Measurements from ENCODE around the gene P3H3. TPM values are rescaled to one million over a fixed set of nuclear protein-coding genes. Genes with fewer than 3 reads are reported as not detected.

P3H3 gene
- total RNA-seq, 4 donors from 2014 or later: 5.0 to 30.5 (median 14.3) TPM

DNA sequence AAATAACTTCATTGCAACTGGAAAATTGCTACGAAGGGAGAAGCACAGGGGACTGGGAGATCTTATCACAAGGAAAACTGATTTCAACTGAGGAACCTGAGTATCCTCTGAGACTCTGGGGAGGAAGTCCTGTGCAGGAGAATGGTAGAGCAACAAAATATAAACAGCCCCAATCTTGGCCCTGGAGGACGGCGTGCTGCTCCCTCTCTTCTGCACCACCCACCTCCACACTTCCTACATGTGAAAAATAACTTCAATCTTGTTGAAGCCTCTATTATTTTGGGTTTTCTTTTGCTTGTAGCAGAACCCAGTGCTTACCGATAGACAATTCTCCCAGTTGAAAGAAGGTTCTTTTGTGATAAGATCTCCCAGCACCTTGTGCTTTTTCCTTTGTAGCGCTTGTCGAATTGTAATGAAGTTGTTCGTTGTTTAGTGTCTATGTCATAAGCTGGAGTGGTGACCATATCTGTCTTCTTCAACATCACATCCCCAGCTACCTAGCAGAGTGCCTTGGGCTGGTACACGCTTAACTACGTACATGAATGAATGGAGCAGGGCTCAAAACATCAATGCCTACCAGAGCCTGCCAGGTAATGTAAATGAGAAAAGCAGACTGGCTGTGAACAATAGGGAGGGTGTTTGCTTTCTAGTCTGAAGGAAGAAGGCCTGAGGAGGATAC is 41.7 kb upstream of the P3H3 start:
- Histone ChIP-seq H3K27ac (no peak overlapping the region), H3K4me3 (no peak overlapping the region), H3K27me3 (no peaks in the 10 kb centered on the region), H3K36me3 (no peaks in the 10 kb centered on the region), H3K4me1 (no peaks in the 10 kb centered on the region), H3K9me3 (no peaks in the 10 kb centered on the region)
- DNase-seq (ENCODE audit: low spot score in 2 of 2): no peak
- WGBS: 76% methylated on average over 9 of the region's 9 CpGs
- no peak for TF ChIP-seq POLR2A (IDR thresholded peaks at IDR 0.05)
- no peak for TF ChIP-seq POLR2AphosphoS5 (IDR thresholded peaks at IDR 0.05)
- TF ChIP-seq, protein P1, sequence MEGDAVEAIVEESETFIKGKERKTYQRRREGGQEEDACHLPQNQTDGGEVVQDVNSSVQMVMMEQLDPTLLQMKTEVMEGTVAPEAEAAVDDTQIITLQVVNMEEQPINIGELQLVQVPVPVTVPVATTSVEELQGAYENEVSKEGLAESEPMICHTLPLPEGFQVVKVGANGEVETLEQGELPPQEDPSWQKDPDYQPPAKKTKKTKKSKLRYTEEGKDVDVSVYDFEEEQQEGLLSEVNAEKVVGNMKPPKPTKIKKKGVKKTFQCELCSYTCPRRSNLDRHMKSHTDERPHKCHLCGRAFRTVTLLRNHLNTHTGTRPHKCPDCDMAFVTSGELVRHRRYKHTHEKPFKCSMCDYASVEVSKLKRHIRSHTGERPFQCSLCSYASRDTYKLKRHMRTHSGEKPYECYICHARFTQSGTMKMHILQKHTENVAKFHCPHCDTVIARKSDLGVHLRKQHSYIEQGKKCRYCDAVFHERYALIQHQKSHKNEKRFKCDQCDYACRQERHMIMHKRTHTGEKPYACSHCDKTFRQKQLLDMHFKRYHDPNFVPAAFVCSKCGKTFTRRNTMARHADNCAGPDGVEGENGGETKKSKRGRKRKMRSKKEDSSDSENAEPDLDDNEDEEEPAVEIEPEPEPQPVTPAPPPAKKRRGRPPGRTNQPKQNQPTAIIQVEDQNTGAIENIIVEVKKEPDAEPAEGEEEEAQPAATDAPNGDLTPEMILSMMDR (IDR thresholded peaks at IDR 0.05): no peak
- no peak for TF ChIP-seq EP300 (IDR thresholded peaks at IDR 0.05)

DNA sequence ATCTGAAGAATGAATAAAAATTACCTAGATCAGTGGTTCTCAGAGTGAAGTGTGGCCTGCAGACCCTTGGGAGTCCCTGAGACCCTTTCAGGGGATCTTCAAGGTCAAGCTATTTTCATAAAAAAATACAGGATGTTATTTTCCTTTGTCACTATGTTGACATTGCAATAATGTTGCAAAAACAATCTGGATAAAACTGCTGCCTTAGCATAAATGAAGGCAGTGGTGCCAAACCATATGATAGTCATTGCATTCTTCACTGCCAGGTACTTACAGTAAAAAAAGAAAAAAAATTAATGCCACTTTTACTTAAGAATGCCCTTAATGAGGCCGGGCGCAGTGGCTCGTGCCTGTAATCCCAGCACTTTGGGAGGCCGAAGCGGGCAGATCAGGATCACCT is 40.9 kb upstream of the P3H3 start:
- TF ChIP-seq POLR2AphosphoS5 (IDR thresholded peaks at IDR 0.05) (no peak), EP300 (IDR thresholded peaks at IDR 0.05) (no peak), POLR2A (IDR thresholded peaks at IDR 0.05) (no peak)
- TF ChIP-seq, protein P1 (IDR thresholded peaks at IDR 0.05): no peak
- H3K27me3 ChIP-seq: no peaks in the 10 kb centered on the region
- H3K27ac ChIP-seq: no peak overlapping the region
- H3K36me3 ChIP-seq: no peaks in the 10 kb centered on the region
- no peaks in the 10 kb centered on the region for H3K4me1 ChIP-seq
- no peak overlapping the region for H3K4me3 ChIP-seq
- 92% methylated on average over 5 of the region's 5 CpGs for WGBS
- no peaks in the 10 kb centered on the region for H3K9me3 ChIP-seq
- no peak for DNase-seq (ENCODE audit: low spot score in 2 of 2)

DNA sequence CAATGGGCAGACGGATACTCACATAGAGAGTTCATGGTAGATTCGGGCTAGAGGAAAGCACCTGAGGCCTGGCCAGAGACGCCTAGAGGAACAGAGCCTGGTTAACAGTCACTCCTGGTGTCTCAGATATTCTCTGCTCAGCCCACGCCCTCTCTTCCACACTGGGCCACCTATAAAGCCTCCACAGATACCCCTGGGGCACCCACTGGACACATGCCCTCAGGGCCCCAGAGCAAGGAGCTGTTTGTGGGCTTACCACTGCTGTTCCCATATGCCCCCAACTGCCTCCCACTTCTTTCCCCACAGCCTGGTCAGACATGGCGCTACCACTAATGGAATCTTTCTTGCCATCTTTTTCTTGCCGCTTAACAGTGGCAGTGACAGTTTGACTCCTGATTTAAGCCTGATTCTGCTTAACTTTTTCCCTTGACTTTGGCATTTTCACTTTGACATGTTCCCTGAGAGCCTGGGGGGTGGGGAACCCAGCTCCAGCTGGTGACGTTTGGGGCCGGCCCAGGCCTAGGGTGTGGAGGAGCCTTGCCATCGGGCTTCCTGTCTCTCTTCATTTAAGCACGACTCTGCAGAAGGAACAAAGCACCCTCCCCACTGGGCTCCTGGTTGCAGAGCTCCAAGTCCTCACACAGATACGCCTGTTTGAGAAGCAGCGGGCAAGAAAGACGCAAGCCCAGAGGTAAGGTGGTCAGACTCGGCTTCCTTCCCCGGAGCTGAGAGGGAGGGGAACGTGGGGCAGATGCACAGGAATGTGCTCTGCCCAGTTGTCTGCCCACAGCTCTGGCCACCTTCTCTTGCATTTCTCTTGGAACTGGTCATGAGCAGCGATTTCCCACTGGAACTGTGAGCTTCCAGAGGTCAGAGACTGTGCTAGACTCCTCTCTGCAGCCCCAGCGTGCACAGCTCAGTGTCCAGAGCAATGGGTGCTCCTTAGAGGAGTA is 39.0 kb upstream of the P3H3 start, which contains the start of gene CD4:
Gene CD4 (plus strand): TSS at position 557 of the 953 bp plus-strand sequence. CDS start 10,611 bp downstream, outside the sequence.
- Histone ChIP-seq H3K27me3 (no peaks in the 10 kb centered on the region), H3K4me3 (peak within 1 kb of the TSS; percentile 34), H3K27ac (peak within 1 kb of the TSS; percentile 56), H3K36me3 (no peaks in the 10 kb centered on the region), H3K4me1 (no peaks in the 10 kb centered on the region), H3K9me3 (no peaks in the 10 kb centered on the region)
- no peak for DNase-seq (ENCODE audit: low spot score in 2 of 2)
- TF ChIP-seq EP300 (IDR thresholded peaks at IDR 0.05) (no peak), POLR2A (IDR thresholded peaks at IDR 0.05) (peak in 1 of 2 donors; percentile 33)
- 63% methylated on average over 18 of the region's 18 CpGs for WGBS

DNA sequence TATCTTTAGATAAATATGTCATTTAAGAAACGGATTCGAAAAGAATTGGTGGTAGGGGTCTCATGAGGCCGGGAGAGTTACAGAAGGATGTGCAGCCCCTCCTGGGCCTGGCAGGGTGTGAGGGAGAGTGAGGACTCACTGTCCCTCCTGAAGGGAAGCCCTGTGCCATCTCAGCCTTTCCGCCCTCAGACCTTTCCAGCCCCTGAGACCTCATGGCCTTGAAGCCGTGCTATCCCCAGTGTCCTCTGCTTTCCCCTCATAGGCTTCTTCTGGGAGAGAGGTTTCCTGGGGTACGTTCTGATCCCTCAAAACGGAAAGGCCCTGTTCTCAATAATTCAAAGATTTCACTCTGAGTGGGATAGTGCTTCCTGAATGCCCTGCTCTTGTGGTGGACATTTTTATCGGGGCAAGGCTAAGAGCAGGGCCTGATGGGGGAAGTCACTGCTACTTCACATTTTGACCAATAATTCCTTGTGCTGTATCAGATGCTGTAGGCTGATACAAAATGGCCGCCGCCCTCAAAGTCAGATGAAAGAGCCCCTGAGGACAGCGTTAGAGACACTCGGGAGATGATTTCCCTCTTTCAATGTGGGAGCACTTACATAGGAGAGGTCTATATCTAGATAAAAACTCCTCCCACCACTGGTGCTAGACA is 37.6 kb upstream of the P3H3 start:
- TF ChIP-seq POLR2AphosphoS5 (IDR thresholded peaks at IDR 0.05) (no peak), EP300 (IDR thresholded peaks at IDR 0.05) (no peak)
- H3K9me3 ChIP-seq: no peaks in the 10 kb centered on the region
- 77% methylated on average over 12 of the region's 12 CpGs for WGBS
- DNase-seq (ENCODE audit: low spot score in 2 of 2): no peak
- H3K4me3 ChIP-seq: peak overlapping the region; percentile 34
- H3K27me3 ChIP-seq: no peaks in the 10 kb centered on the region
- H3K4me1 ChIP-seq: no peaks in the 10 kb centered on the region
- H3K27ac ChIP-seq: no peak overlapping the region
- no peaks in the 10 kb centered on the region for H3K36me3 ChIP-seq

DNA sequence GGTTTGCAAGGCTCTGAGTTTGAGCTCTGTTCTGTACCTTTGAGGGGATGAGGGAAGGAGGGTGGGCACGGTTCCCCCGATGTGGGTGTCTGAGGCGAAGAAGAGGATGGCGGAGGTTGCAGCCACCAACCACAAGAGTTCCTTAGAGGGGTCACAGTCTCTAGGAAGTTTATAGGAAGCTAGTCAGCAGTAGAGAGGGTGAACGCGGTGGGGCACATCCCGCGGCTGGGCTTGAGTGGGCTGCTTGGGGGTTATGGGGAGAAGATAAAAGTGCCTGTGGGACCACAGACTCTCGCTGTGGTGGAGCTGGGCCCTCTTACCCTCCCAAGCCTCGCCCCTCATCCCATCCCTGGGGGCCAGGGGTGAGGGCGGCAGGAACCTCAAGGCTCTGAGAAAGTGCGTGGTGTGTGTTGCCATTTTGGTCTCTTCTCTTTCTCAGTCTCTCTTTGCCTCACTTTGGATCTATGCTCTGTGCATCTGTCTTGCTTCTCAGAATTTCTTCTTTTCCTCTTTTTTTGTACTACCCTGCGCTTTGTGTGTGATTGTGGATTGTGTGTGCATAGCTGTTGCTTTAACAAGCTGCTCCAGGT is 36.2 kb upstream of the P3H3 start:
- peak overlapping the region; percentile 45 for H3K27ac ChIP-seq

More for the DNA sequence above, 36.2 kb upstream of the P3H3 start:
- no peak for TF ChIP-seq EP300 (IDR thresholded peaks at IDR 0.05)
- TF ChIP-seq, protein P1 (IDR thresholded peaks at IDR 0.05): no peak
- TF ChIP-seq POLR2A (IDR thresholded peaks at IDR 0.05): no peak
- TF ChIP-seq POLR2AphosphoS5 (IDR thresholded peaks at IDR 0.05): no peak
- Histone ChIP-seq H3K27me3 (no peaks in the 10 kb centered on the region), H3K36me3 (no peaks in the 10 kb centered on the region), H3K4me1 (no peaks in the 10 kb centered on the region), H3K4me3 (peak overlapping the region; percentile 16), H3K9me3 (no peaks in the 10 kb centered on the region)
- 72% methylated on average over 13 of the region's 13 CpGs for WGBS
- DNase-seq (ENCODE audit: low spot score in 2 of 2): no peak
